Left lung (tissue), 10 donors: Measurements from ENCODE around the gene LRP10. TPM values are rescaled to one million over a fixed set of nuclear protein-coding genes. Genes with fewer than 3 reads are reported as not detected.

ENCODE experiments used
- ATAC-seq: fragments of 200-7000 bp; cut with Tn5 transposase; one replicate; pipeline ENCODE4 v1.9.1; 2020; ENCODE audit warnings: moderate library complexity
- DNase-seq, 4 donors: peaks; one replicate each; pipeline ENCODE4 v3.0.0-alpha.2; 2013 to 2020
- H3K27ac ChIP-seq, 2 donors: fragments of 200-600 bp; sonication (generic) in 1 of 2; one replicate each; pipeline versions ENCODE4 v1.5.0 to v1.8.0; 2020 to 2021
- H3K27me3 ChIP-seq, 2 donors: fragments of 200-600 bp; sonication (generic) in 1 of 2; one replicate each; pipeline versions ENCODE4 v1.5.0 to v1.8.0; 2020 to 2021
- H3K36me3 ChIP-seq, 2 donors: fragments of 200-600 bp; sonication (generic) in 1 of 2; one replicate each; pipeline versions ENCODE4 v1.5.0 to v1.8.0; 2020 to 2021
- H3K4me1 ChIP-seq, 2 donors: fragments of 200-600 bp; one replicate each; pipeline ENCODE4 v1.8.0; 2021
- H3K4me3 ChIP-seq, 2 donors: fragments of 200-600 bp; sonication (generic) in 1 of 2; one replicate each; pipeline versions ENCODE4 v1.5.0 to v1.8.0; 2020 to 2021; ENCODE audit warnings: mild to moderate bottlenecking in 1 of 2
- H3K9me3 ChIP-seq, 2 donors: fragments of 200-600 bp; sonication (generic) in 1 of 2; one replicate each; pipeline versions ENCODE4 v1.5.0 to v1.8.0; 2020 to 2021
- CTCF ChIP-seq, 2 donors: fragments of 200-600 bp; sonication (generic) in 1 of 2; IDR thresholded peaks; one replicate each; pipeline versions ENCODE4 v1.5.0 to v1.8.0; 2021; ENCODE audit warnings: antibody characterized with exemption in 2 of 2
- intact Hi-C, 2 donors: fragments of 100-400 bp; cut with DNase I; formaldehyde crosslinking; loops; one replicate each; pipeline versions ENCODE4 v1.11.2 to v1.14.2; 2022
- polyA plus RNA-seq, 6 donors: library from polyadenylated mRNA; unstranded; fragments of 120-200 nt; gene quantifications; one replicate each; pipeline ENCODE4 v1.2.1, GENCODE V29; 2013; ENCODE audit not compliant: insufficient read length in 6 of 6
- total RNA-seq, 2 donors: library from RNA; stranded (reverse); fragmentation: NEBNext Ultra II Directional; extraction: Animal tissue kit (Norgen Biotek cat#: 25700); gene quantifications; one replicate each; pipeline ENCODE4 v1.2.1, GENCODE V29; 2021
- donor health status: DM: no; HTN: yes; CAD: no.
- donor health status: DM: no; HTN: no; CAD: no.

LRP10 gene
- total and polyA plus RNA-seq, 8 donors: 49.3 to 147 (median 58.5) TPM

DNA sequence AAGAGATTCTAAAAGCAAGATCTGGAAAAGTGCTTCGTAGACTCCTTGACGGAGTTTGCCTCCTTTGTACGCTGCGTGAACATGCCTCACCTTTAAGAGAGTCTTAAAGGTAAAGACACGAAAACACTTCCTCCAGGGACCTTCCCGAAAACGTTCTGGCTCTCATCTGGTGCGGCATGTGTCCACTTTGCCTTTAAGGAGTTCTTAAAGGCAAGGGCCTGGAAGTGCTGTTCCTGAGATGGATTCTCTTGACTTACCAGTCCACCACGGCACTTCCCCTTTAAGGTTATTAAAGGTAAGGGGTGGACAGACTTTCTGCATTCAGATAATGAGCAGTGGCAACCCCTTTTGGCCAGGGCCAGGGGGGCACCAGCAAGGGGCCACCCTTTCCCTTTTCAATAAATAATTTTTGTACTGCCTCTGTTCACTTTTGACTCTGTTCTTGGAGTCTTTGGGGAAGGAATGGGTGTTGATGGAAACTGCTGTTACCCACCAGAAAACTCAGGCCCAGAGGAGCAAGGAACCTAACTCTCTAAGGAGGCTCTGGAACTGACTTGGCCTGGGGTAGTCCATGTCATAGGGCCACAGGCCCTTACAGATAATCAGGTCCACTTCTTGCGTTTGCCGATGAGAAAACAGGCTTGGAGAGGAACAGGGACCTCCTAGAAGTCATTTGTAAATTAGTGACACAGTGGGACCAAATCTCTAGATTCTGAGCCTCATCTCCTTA lies 15.9 kb downstream of the LRP10 start:
- Histone ChIP-seq H3K27ac (peak overlapping the region; percentile 60 to 70), H3K9me3 (no peaks in the 10 kb centered on the region), H3K36me3 (no peaks in the 10 kb centered on the region), H3K27me3 (peaks cover 0 to 23% of the 10 kb centered on the region in 2 donors), H3K4me3 (peak overlapping the region; percentile 43 to 49), H3K4me1 (peaks cover 0 to 15% of the 10 kb centered on the region in 2 donors)
- ATAC-seq: peak; percentile 83
- no peak for TF ChIP-seq CTCF (IDR thresholded peaks at IDR 0.05)
- intact Hi-C loops: no loop called here
- peak in 3 of 4 donors; percentile 43 to 86 (median 50) for DNase-seq

GRCh38 chr14:22887990-22888378 lies 16.4 kb downstream of the LRP10 start:
- Histone ChIP-seq H3K4me3 (peak overlapping the region; percentile 2 to 49), H3K27ac (no peak overlapping the region)

GRCh38 chr14:22888662-22889061 lies 17.1 kb downstream of the LRP10 start:
- ATAC-seq (no peak), DNase-seq (no peak)
- H3K27me3 ChIP-seq: peaks cover 0 to 20% of the 10 kb centered on the region in 2 donors
- peaks cover 0 to 15% of the 10 kb centered on the region in 2 donors for H3K4me1 ChIP-seq
- no peaks in the 10 kb centered on the region for H3K9me3 ChIP-seq
- intact Hi-C loops: no loop called here
- no peak overlapping the region for H3K27ac ChIP-seq
- peaks cover 0 to 1% of the 10 kb centered on the region in 2 donors for H3K36me3 ChIP-seq
- no peak for TF ChIP-seq CTCF (IDR thresholded peaks at IDR 0.05)
- H3K4me3 ChIP-seq: no peak overlapping the region

More at GRCh38 chr14:22887990-22888378, 16.4 kb downstream of the LRP10 start:
- intact Hi-C loops: no loop called here
- TF ChIP-seq CTCF (IDR thresholded peaks at IDR 0.05): no peak
- DNase-seq (no peak), ATAC-seq (no peak)
- Histone ChIP-seq H3K9me3 (no peaks in the 10 kb centered on the region), H3K27me3 (peaks cover 0 to 20% of the 10 kb centered on the region in 2 donors), H3K36me3 (no peaks in the 10 kb centered on the region), H3K4me1 (peaks cover 0 to 15% of the 10 kb centered on the region in 2 donors)

GRCh38 chr14:22890416-22890815 lies 18.9 kb downstream of the LRP10 start:
- intact Hi-C loops: no loop called here

More at GRCh38 chr14:22890416-22890815, 18.9 kb downstream of the LRP10 start:
- Histone ChIP-seq H3K4me3 (no peak overlapping the region), H3K9me3 (no peaks in the 10 kb centered on the region), H3K27me3 (peaks cover 0 to 20% of the 10 kb centered on the region in 2 donors), H3K27ac (no peak overlapping the region), H3K4me1 (peaks cover 0 to 15% of the 10 kb centered on the region in 2 donors), H3K36me3 (peaks cover 0 to 10% of the 10 kb centered on the region in 2 donors)
- no peak for TF ChIP-seq CTCF (IDR thresholded peaks at IDR 0.05)
- ATAC-seq (no peak), DNase-seq (no peak)
